DOHH2 (cell line): ENCODE measurements around the gene CARNS1.

Source experiments
- H3F3A ChIP-seq: fragments of 200-600 bp; sonication (generic), shearing (Covaris generic); 2 replicates; pipeline ENCODE4 v1.6.0; 2016; ENCODE audit warnings: antibody characterized with exemption, mild to moderate bottlenecking; ENCODE audit not compliant: control insufficient read depth, insufficient read depth
- H3K27ac ChIP-seq: fragments of 200-600 bp; sonication (generic); 2 replicates; pipeline ENCODE4 v1.5.1; 2014; ENCODE audit warnings: low read depth, mild to moderate bottlenecking, low read length, moderate library complexity
- H3K27me3 ChIP-seq: fragments of 200-600 bp; sonication (generic); 2 replicates; pipeline ENCODE4 v1.6.1; 2014; ENCODE audit warnings: mild to moderate bottlenecking, low read length, mixed read lengths; ENCODE audit not compliant: control insufficient read depth
- H3K36me3 ChIP-seq: fragments of 200-600 bp; sonication (generic); 2 replicates; pipeline ENCODE4 v1.6.1; 2014; ENCODE audit warnings: mild to moderate bottlenecking, low read length, moderate library complexity, mixed read lengths; ENCODE audit not compliant: control insufficient read depth
- H3K4me1 ChIP-seq: fragments of 200-600 bp; sonication (generic); 2 replicates; pipeline ENCODE4 v1.6.1; 2014; ENCODE audit warnings: mild to moderate bottlenecking, low read length, mixed read lengths; ENCODE audit not compliant: control insufficient read depth
- H3K4me2 ChIP-seq: fragments of 200-600 bp; sonication (generic); 2 replicates; pipeline ENCODE4 v1.6.0; 2014; ENCODE audit warnings: mild to moderate bottlenecking, low read length, moderate library complexity
- H3K4me3 ChIP-seq: fragments of 200-600 bp; sonication (generic); 2 replicates; pipeline ENCODE4 v1.5.1; 2014; ENCODE audit warnings: mild to moderate bottlenecking, low read length, mixed read lengths
- H3K79me2 ChIP-seq: fragments of 200-600 bp; sonication (generic); 2 replicates; pipeline ENCODE4 v1.6.1; 2014; ENCODE audit warnings: mild to moderate bottlenecking, low read length, mixed read lengths; ENCODE audit not compliant: control insufficient read depth
- H3K9me2 ChIP-seq: fragments of 200-600 bp; sonication (generic); replicated peaks from 2 replicates; pipeline ENCODE4 v1.6.1; 2014; ENCODE audit warnings: mild to moderate bottlenecking, low read length, mixed read lengths; ENCODE audit not compliant: control insufficient read depth
- H3K9me3 ChIP-seq: fragments of 200-600 bp; sonication (generic); 2 replicates; pipeline ENCODE4 v1.6.1; 2014; ENCODE audit warnings: antibody characterized with exemption, low read length, mixed read lengths; ENCODE audit not compliant: control insufficient read depth, insufficient read depth
- H4K20me1 ChIP-seq: fragments of 200-600 bp; sonication (generic); 2 replicates; pipeline ENCODE4 v1.6.0; 2014; ENCODE audit warnings: low read depth, mild to moderate bottlenecking, antibody characterized with exemption, low read length, moderate library complexity; ENCODE audit not compliant: control insufficient read depth, insufficient read depth
- CTCF ChIP-seq: fragments of 200-600 bp; sonication (generic); IDR thresholded peaks from one replicate; pipeline ENCODE4 v1.5.1; 2014; ENCODE audit warnings: antibody characterized with exemption, mild to moderate bottlenecking, low read depth, low read length; ENCODE audit not compliant: poor library complexity, severe bottlenecking
- EZH2phosphoT487 ChIP-seq: fragments of 200-600 bp; sonication (generic); IDR thresholded peaks from 2 replicates; pipeline ENCODE4 v1.6.1; 2017; ENCODE audit warnings: borderline replicate concordance, mild to moderate bottlenecking, antibody characterized with exemption, low read length, moderate library complexity, mixed read lengths

The CARNS1 gene

GRCh38 chr11:67406420-67406968 is 9.0 kb upstream of the CARNS1 start:
- Histone ChIP-seq H3K27me3 (no peaks in the 10 kb centered on the region), H3K79me2 (peaks cover 45% of the 10 kb centered on the region), H3K4me1 (peaks cover 88% of the 10 kb centered on the region), H4K20me1 (no peaks in the 10 kb centered on the region), H3K4me2 (peak overlapping the region; percentile 80), H3F3A (peaks cover 30% of the 10 kb centered on the region), H3K9me3 (no peaks in the 10 kb centered on the region), H3K4me3 (peak overlapping the region; percentile 93), H3K9me2 (no peaks in the 10 kb centered on the region), H3K36me3 (peaks cover 59% of the 10 kb centered on the region), H3K27ac (peak overlapping the region; percentile 96)
- no peak for TF ChIP-seq CTCF
- no peak for TF ChIP-seq EZH2phosphoT487

GRCh38 chr11:67406969-67407687 is 8.3 kb upstream of the CARNS1 start:
- H4K20me1 ChIP-seq = no peaks in the 10 kb centered on the region
- H3K79me2 ChIP-seq = peaks cover 44% of the 10 kb centered on the region
- peaks cover 92% of the 10 kb centered on the region for H3K4me1 ChIP-seq
- H3F3A ChIP-seq = peaks cover 28% of the 10 kb centered on the region
- H3K4me2 ChIP-seq = peak overlapping the region; percentile 80
- peaks cover 59% of the 10 kb centered on the region for H3K36me3 ChIP-seq
- no peak for TF ChIP-seq EZH2phosphoT487
- peak; percentile 51 for TF ChIP-seq CTCF
- peak overlapping the region; percentile 96 for H3K27ac ChIP-seq
- no peaks in the 10 kb centered on the region for H3K27me3 ChIP-seq
- H3K9me3 ChIP-seq = no peaks in the 10 kb centered on the region
- H3K4me3 ChIP-seq = peak overlapping the region; percentile 93
- no peaks in the 10 kb centered on the region for H3K9me2 ChIP-seq

- Histone ChIP-seq H3K4me3 (peak overlapping the region; percentile 93), H3F3A (peaks cover 26% of the 10 kb centered on the region), H3K9me3 (no peaks in the 10 kb centered on the region), H3K27ac (peak overlapping the region; percentile 96), H3K27me3 (no peaks in the 10 kb centered on the region), H4K20me1 (no peaks in the 10 kb centered on the region), H3K4me2 (peak overlapping the region; percentile 80), H3K79me2 (peaks cover 43% of the 10 kb centered on the region), H3K9me2 (no peaks in the 10 kb centered on the region), H3K36me3 (peaks cover 59% of the 10 kb centered on the region), H3K4me1 (peaks cover 92% of the 10 kb centered on the region)
- TF ChIP-seq CTCF (no peak), EZH2phosphoT487 (no peak)
Measured at GRCh38 chr11:67407688-67408163, 7.8 kb upstream of the CARNS1 start.
